GM10248 (cell line): ENCODE results near the gene SCAI.

Experiments
- CTCF ChIA-PET: fragments of 300-600 bp; sonication (Branson Sonifier 250); formaldehyde crosslinking; extraction: SDS; loops from one replicate; lab custom pipeline; 2021; ENCODE audit warnings: antibody characterized with exemption; lab: Yijun Ruan, JAX
- POLR2A ChIA-PET: fragments of 350-650 bp; sonication (Branson Sonifier 250); formaldehyde crosslinking; extraction: SDS; loops from one replicate; lab custom pipeline; 2020; ENCODE audit warnings: antibody characterized with exemption; lab: Yijun Ruan, JAX
- DNase-seq: peaks from one replicate; pipeline ENCODE4 v3.0.0; 2012; ENCODE audit errors: extremely low spot score
- CTCF ChIP-seq: IDR thresholded peaks from 2 replicates; pipeline ENCODE4 v1.5.1; 2012; ENCODE audit warnings: mild to moderate bottlenecking, low read depth; ENCODE audit errors: extremely low read depth, missing control alignments, control extremely low read depth

The SCAI gene

GRCh38 chr9:125074976-125075375, 68.4 kb downstream of the SCAI start:
- no peak for DNase-seq
- TF ChIP-seq CTCF = no peak
- ChIA-PET CTCF (no interaction called here), POLR2A (no interaction called here)

- POLR2A ChIA-PET = no interaction called here
- DNase-seq = no peak
- TF ChIP-seq CTCF = no peak
- CTCF ChIA-PET = no interaction called here
Measured at GRCh38 chr9:125066839-125067619, 76.3 kb downstream of the SCAI start.

GRCh38 chr9:125061391-125061790, 81.9 kb downstream of the SCAI start:
- CTCF ChIA-PET = no interaction called here
- no peak for DNase-seq
- POLR2A ChIA-PET = no interaction called here
- no peak for TF ChIP-seq CTCF

- TF ChIP-seq CTCF = no peak
- ChIA-PET CTCF (no interaction called here), POLR2A (no interaction called here)
- no peak for DNase-seq
Measured at GRCh38 chr9:125049212-125050049, 93.9 kb downstream of the SCAI start.

- DNase-seq = no peak
- CTCF ChIA-PET = interaction anchor here (1.0 kb wide), 1 partner anchor 24 kb away, joined by 3 read pairs; no protein-coding TSS in a partner anchor
- POLR2A ChIA-PET = no interaction called here
- TF ChIP-seq CTCF = no peak
Measured at GRCh38 chr9:125043631-125044030, 99.7 kb downstream of the SCAI start.

GRCh38 chr9:125043148-125043547, 100.2 kb downstream of the SCAI start:
- POLR2A ChIA-PET = no interaction called here
- CTCF ChIA-PET = interaction anchor here (1.0 kb wide), 1 partner anchor 23 kb away, joined by 3 read pairs; no protein-coding TSS in a partner anchor

More at GRCh38 chr9:125043148-125043547, 100.2 kb downstream of the SCAI start:
- no peak for TF ChIP-seq CTCF
- DNase-seq = no peak
